ENCODE data around the gene DPYD.

DNA sequence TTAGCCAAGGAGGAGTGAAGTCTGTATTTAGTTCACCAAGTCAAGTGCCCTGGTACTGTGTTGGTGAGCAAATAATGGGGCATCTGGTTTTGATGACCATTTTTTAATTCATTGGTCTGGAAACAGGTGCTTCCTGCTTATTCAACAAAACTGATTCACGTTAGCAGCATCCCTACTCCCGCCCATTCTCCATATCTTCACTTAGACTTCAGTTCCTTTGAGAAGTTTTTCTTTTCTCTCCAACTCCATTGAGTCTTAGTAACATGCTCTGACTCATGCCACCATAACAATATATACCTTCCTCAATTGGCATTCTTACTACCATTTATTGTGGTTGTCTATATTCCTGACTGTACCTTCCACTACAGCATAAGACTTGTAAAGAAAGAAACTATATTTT is 468.9 kb downstream of the DPYD start:
- TF ChIP-seq ZNF274 (IDR thresholded peaks at IDR 0.05; ENCODE audit: low read depth, low read length) (no peak), SUZ12 (IDR thresholded peaks at IDR 0.05; ENCODE audit: extremely low read depth, insufficient read depth, insufficient read length) (no peak), YY1 (IDR thresholded peaks at IDR 0.05; ENCODE audit: insufficient read depth, insufficient read length) (no peak)
